Activated naive CD4-positive, alpha-beta T cell treated with anti-CD3 and anti-CD28 coated beads, Interleukin-2, amount 50 U/mL, for 16 hours (primary cell): Measurements from ENCODE around the gene LYPD6B.
"Not testable (repeated sequence)": the region's sequence is repeated elsewhere in the genome, so short reads cannot be mapped to it uniquely, and the experiment has no call there.

Experiments
- DNase-seq: peaks from one replicate; pipeline ENCODE4 v3.0.0-alpha.2; 2020

LYPD6B gene

GRCh38 chr2:149221898-149222297 is 183.4 kb downstream of the LYPD6B start:
- no peak for DNase-seq

GRCh38 chr2:149223472-149224095 is 185.1 kb downstream of the LYPD6B start:
- DNase-seq: no peak

- DNase-seq: no peak
Measured at GRCh38 chr2:149224543-149224942, 186.0 kb downstream of the LYPD6B start.

GRCh38 chr2:149225446-149225845 is 186.9 kb downstream of the LYPD6B start:
- no peak for DNase-seq

GRCh38 chr2:149226790-149227189 is 188.3 kb downstream of the LYPD6B start:
- DNase-seq: no peak

GRCh38 chr2:149235816-149236375 is 197.4 kb downstream of the LYPD6B start:
- DNase-seq: no peak

GRCh38 chr2:149236410-149236809 is 197.9 kb downstream of the LYPD6B start:
- no peak for DNase-seq

- DNase-seq: no peak
Measured at GRCh38 chr2:149246186-149246585, 207.7 kb downstream of the LYPD6B start.

- not testable (repeated sequence) for DNase-seq
Measured at GRCh38 chr2:149251436-149251835, 212.9 kb downstream of the LYPD6B start.

- not testable (repeated sequence) for DNase-seq
Measured at GRCh38 chr2:149256877-149257276, 218.4 kb downstream of the LYPD6B start.

- no peak for DNase-seq
Measured at GRCh38 chr2:149258531-149258930, 220.0 kb downstream of the LYPD6B start.

- no peak for DNase-seq
Measured at GRCh38 chr2:149259136-149259535, 220.6 kb downstream of the LYPD6B start.

- no peak for DNase-seq
Measured at GRCh38 chr2:149261692-149262091, 223.2 kb downstream of the LYPD6B start.
